H1 (cell line): ENCODE results near the gene MACROD2. TPM values are rescaled to one million over a fixed set of nuclear protein-coding genes. Genes with fewer than 3 reads are reported as not detected.

Experiments used
- CTCF ChIA-PET: fragments of 300-600 bp; sonication (Branson Sonifier 250); formaldehyde crosslinking; loops from one replicate; lab custom pipeline; 2021; ENCODE audit not compliant: partially characterized antibody; lab: Charles Lee
- POLR2A ChIA-PET: fragments of 300-600 bp; sonication (Branson Sonifier 250); formaldehyde crosslinking; loops from one replicate; lab custom pipeline; 2021; ENCODE audit warnings: inconsistent platforms; ENCODE audit not compliant: partially characterized antibody; lab: Charles Lee
- DNase-seq, 2 experiments: peaks; one replicate each; pipeline versions ENCODE4 v3.0.0 to v3.0.0-alpha.2; 2010 to 2022; ENCODE audit warnings: low spot score in 2 of 2, low read depth in 1 of 2, mixed read lengths in 1 of 2
- FAIRE-seq: peaks from 2 replicates; lab custom pipeline; 2011; peaks lifted over from hg19 to GRCh38; lab: Jason Lieb, UNC
- H2AFZ ChIP-seq: 2 replicates; pipeline ENCODE4 v1.8.1; 2012; ENCODE audit warnings: low read length, inconsistent platforms
- H2AK5ac ChIP-seq: 2 replicates; pipeline ENCODE4 v1.6.1; 2013; ENCODE audit warnings: low read depth, low read length
- H2BK120ac ChIP-seq: replicated peaks from 2 replicates; pipeline ENCODE3; 2013; ENCODE audit warnings: low read depth, low read length, inconsistent platforms
- H2BK12ac ChIP-seq: 2 replicates; pipeline ENCODE4 v1.6.1; 2013; ENCODE audit warnings: low read depth, low read length
- H2BK15ac ChIP-seq: 2 replicates; pipeline ENCODE4 v1.6.1; 2013; ENCODE audit warnings: low read length
- H2BK20ac ChIP-seq: 2 replicates; pipeline ENCODE4 v1.6.1; 2013; ENCODE audit warnings: low read length
- H2BK5ac ChIP-seq: 2 replicates; pipeline ENCODE4 v1.6.1; 2013; ENCODE audit warnings: low read depth, low read length
- H3K14ac ChIP-seq: 2 replicates; pipeline ENCODE4 v1.6.1; 2013; ENCODE audit warnings: inconsistent platforms; ENCODE audit not compliant: insufficient read length
- H3K18ac ChIP-seq: 2 replicates; pipeline ENCODE4 v1.6.1; 2013; ENCODE audit warnings: low read length; ENCODE audit errors: extremely low read depth
- H3K23ac ChIP-seq: 2 replicates; pipeline ENCODE4 v1.6.1; 2013; ENCODE audit warnings: inconsistent platforms; ENCODE audit not compliant: insufficient read length
- H3K23me2 ChIP-seq: 2 replicates; pipeline ENCODE4 v1.6.1; 2013; ENCODE audit warnings: low read depth, low read length
- H3K27ac ChIP-seq: 2 replicates; pipeline ENCODE4 v1.6.1; 2011; ENCODE audit warnings: low read depth, low read length, inconsistent platforms
- H3K27me3 ChIP-seq, 4 experiments: replicated peaks in 1 of 4; 1 replicate in 1 of 4; 2 replicates in 3 of 4; pipeline versions ENCODE4 v1.6.1 to v1.8.1; 2011 to 2013; ENCODE audit warnings: low read length in 3 of 4, mild to moderate bottlenecking in 3 of 4, inconsistent platforms in 2 of 4, mixed read lengths in 2 of 4, moderate library complexity in 1 of 4; ENCODE audit not compliant: control insufficient read depth in 3 of 4, insufficient read depth in 3 of 4; ENCODE audit errors: extremely low read depth in 1 of 4
- H3K36me3 ChIP-seq, 4 experiments: 2 replicates each; pipeline versions ENCODE4 v1.6.1 to v1.8.1; 2011 to 2013; ENCODE audit warnings: mild to moderate bottlenecking in 4 of 4, low read length in 3 of 4, moderate library complexity in 2 of 4, control low read depth in 1 of 4, inconsistent platforms in 1 of 4; ENCODE audit not compliant: insufficient read depth in 4 of 4, control insufficient read depth in 2 of 4
- H3K4ac ChIP-seq: replicated peaks from 2 replicates; pipeline ENCODE3; 2013; ENCODE audit warnings: low read length, low read depth, mixed read lengths, inconsistent platforms; ENCODE audit not compliant: insufficient read length
- H3K4me1 ChIP-seq, 4 experiments: replicated peaks in 1 of 4; 1 replicate in 1 of 4; 2 replicates in 3 of 4; pipeline versions ENCODE4 v1.6.1 to v1.8.1; 2011 to 2013; ENCODE audit warnings: low read length in 3 of 4, inconsistent platforms in 2 of 4, mixed read lengths in 1 of 4; ENCODE audit not compliant: insufficient read depth in 4 of 4, control insufficient read depth in 3 of 4
- H3K4me2 ChIP-seq, 2 experiments: 2 replicates each; pipeline versions ENCODE4 v1.6.1 to v1.8.1; 2011 to 2013; ENCODE audit warnings: low read depth in 2 of 2, low read length in 2 of 2, control low read depth in 1 of 2, inconsistent platforms in 1 of 2, mild to moderate bottlenecking in 1 of 2; ENCODE audit not compliant: insufficient read depth in 1 of 2
- H3K4me3 ChIP-seq, 4 experiments: fragments of 200-600, 300-600 bp in 1 of 4; sonication (generic), shearing (Covaris generic), sonication (Bioruptor Twin) in 1 of 4; 2 replicates each; pipeline versions ENCODE4 v1.5.1 to v1.8.1; 2011 to 2016; ENCODE audit warnings: low read length in 4 of 4, low read depth in 3 of 4, control low read depth in 2 of 4, inconsistent platforms in 2 of 4, mild to moderate bottlenecking in 2 of 4, mixed read lengths in 1 of 4, moderate library complexity in 1 of 4; ENCODE audit not compliant: insufficient read depth in 2 of 4; ENCODE audit errors: extremely low read depth in 1 of 4
- H3K56ac ChIP-seq: replicated peaks from 2 replicates; pipeline ENCODE3; 2013; ENCODE audit warnings: low read depth, mild to moderate bottlenecking, mixed read lengths, low read length, inconsistent platforms; ENCODE audit not compliant: insufficient read length
- H3K79me1 ChIP-seq: 2 replicates; pipeline ENCODE4 v1.6.1; 2013; ENCODE audit warnings: low read depth, low read length, control low read depth
- H3K79me2 ChIP-seq, 2 experiments: 2 replicates each; pipeline versions ENCODE4 v1.6.1 to v1.8.1; 2012 to 2013; ENCODE audit warnings: low read length in 2 of 2, mild to moderate bottlenecking in 2 of 2, inconsistent platforms in 1 of 2; ENCODE audit not compliant: insufficient read depth in 2 of 2, control insufficient read depth in 1 of 2
- H3K9ac ChIP-seq, 4 experiments: replicated peaks in 1 of 4; 1 replicate in 1 of 4; 2 replicates in 3 of 4; pipeline versions ENCODE4 v1.6.1 to v1.8.1; 2011 to 2013; ENCODE audit warnings: low read depth in 3 of 4, low read length in 3 of 4, control low read depth in 2 of 4, mild to moderate bottlenecking in 2 of 4, moderate library complexity in 2 of 4, inconsistent platforms in 1 of 4; ENCODE audit errors: extremely low read depth in 1 of 4
- H3K9me3 ChIP-seq, 2 experiments: 2 replicates each; pipeline versions ENCODE4 v1.6.1 to v1.8.1; 2012 to 2013; ENCODE audit warnings: mild to moderate bottlenecking in 2 of 2, moderate library complexity in 2 of 2, control low read depth in 1 of 2, inconsistent platforms in 1 of 2, low read depth in 1 of 2, low read length in 1 of 2, mixed read lengths in 1 of 2; ENCODE audit not compliant: insufficient read depth in 2 of 2
- H4K20me1 ChIP-seq, 2 experiments: replicated peaks in 1 of 2; 2 replicates each; pipeline versions ENCODE3 to v1.8.1; 2011 to 2013; ENCODE audit warnings: inconsistent platforms in 2 of 2, low read length in 2 of 2, mild to moderate bottlenecking in 1 of 2; ENCODE audit not compliant: insufficient read depth in 2 of 2, control insufficient read depth in 1 of 2
- H4K5ac ChIP-seq: 2 replicates; pipeline ENCODE4 v1.6.1; 2013; ENCODE audit warnings: low read length, low read depth, mixed read lengths, inconsistent platforms; ENCODE audit not compliant: insufficient read length
- H4K8ac ChIP-seq: 2 replicates; pipeline ENCODE4 v1.8.0; 2013; ENCODE audit warnings: mild to moderate bottlenecking, moderate library complexity, low read length, inconsistent platforms; ENCODE audit not compliant: insufficient read depth; ENCODE audit errors: extremely low read depth
- H4K91ac ChIP-seq: replicated peaks from 2 replicates; pipeline ENCODE3; 2013; ENCODE audit warnings: low read length, mixed read lengths, inconsistent platforms; ENCODE audit not compliant: insufficient read length
- KDM1A ChIP-seq: fragments of 200-600, 300-600 bp; sonication (generic); IDR thresholded peaks from 2 replicates; pipeline ENCODE4 v1.7.1; 2016; ENCODE audit warnings: mild to moderate bottlenecking, low read length, borderline replicate concordance
- NANOG ChIP-seq: IDR thresholded peaks from 2 replicates; pipeline ENCODE4 v1.6.1; 2011; ENCODE audit warnings: low read length, low read depth, mild to moderate bottlenecking, inconsistent platforms; ENCODE audit not compliant: insufficient read depth, poor library complexity, severe bottlenecking
- ZNF274 ChIP-seq: IDR thresholded peaks from 2 replicates; pipeline ENCODE4 v1.7.0; 2012; ENCODE audit warnings: low read length, borderline replicate concordance; ENCODE audit errors: extremely low read depth
- WGBS, 2 experiments: shearing (Covaris generic) in 1 of 2; methylation state at CpG; one replicate each; pipeline versions ENCODE4 v1.1.6 to v1.1.7; 2013 to 2015; ENCODE audit warnings: low lambda C conversion rate in 2 of 2, mixed read lengths in 2 of 2, inconsistent platforms in 1 of 2, low coverage in 1 of 2, missing lambda C conversion rate in 1 of 2; ENCODE audit not compliant: insufficient replicate concordance in 2 of 2, insufficient coverage in 1 of 2, insufficient read length in 1 of 2; ENCODE audit errors: extremely low coverage in 1 of 2, missing lambda C conversion rate in 1 of 2; 5-methylcytosine and 5-hydroxymethylcytosine counted together
- polyA plus RNA-seq, 7 experiments: library from polyadenylated mRNA; depleted of rRNA in 3 of 7; stranded (reverse) in 5 of 7; unstranded in 2 of 7; fragments of >200 nt in 5 of 7; fragments of 200-250 nt in 2 of 7; gene quantifications; 1 replicate in 5 of 7; 2 replicates in 1 of 7; 4 replicates in 1 of 7; pipeline versions ENCODE4 v1.2.1 to v1.2.3, GENCODE V29; 2011 to 2013; ENCODE audit warnings: missing spikeins in 2 of 7, mixed read lengths in 2 of 7
- total RNA-seq: library from RNA; stranded (reverse); fragmentation: NEBNext Ultra II Directional; extraction: Animal tissue kit (Norgen Biotek cat#: 25700); gene quantifications from 2 replicates; pipeline ENCODE4 v1.2.1, GENCODE V29; 2021

Gene MACROD2
- total and polyA plus RNA-seq, 2 of the 8 experiments (the other 6 are each of a cell fraction or from before 2014, with no cell fraction given) = 0.70 to 3.9 TPM

DNA sequence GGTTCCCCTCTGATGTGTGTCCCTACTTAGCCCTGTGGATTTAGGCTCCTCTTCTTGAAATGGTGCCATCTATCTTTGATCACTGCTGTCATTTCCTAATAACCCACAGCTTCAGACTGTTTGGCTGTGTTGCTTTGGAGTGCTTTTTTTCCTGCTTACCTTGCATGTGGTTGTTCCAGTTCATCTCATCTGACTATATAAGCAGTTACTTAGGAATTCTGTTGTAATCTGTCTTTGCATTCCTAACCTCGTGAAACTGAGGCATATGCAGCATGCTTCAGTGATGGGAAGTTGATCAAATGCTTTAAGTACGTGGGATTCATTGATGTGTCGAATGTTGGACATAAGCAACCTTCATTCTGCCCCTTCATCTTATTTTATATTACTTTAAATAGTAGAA is 457.9 kb downstream of the MACROD2 start:
- Histone ChIP-seq H3K36me3 (no peaks in the 10 kb centered on the region), H2AFZ (no peak overlapping the region; the same call in 1 of the 2 replicates), H2BK15ac (no peak overlapping the region), H2BK5ac (no peak overlapping the region), H4K8ac (no peak overlapping the region), H3K4ac (no peak overlapping the region), H3K4me3 (no peak overlapping the region), H3K27me3 (no peaks in the 10 kb centered on the region), H3K4me2 (no peak overlapping the region), H2AK5ac (no peak overlapping the region), H3K79me1 (no peaks in the 10 kb centered on the region), H2BK12ac (no peak overlapping the region), H3K79me2 (no peaks in the 10 kb centered on the region), H3K56ac (no peak overlapping the region), H2BK20ac (no peak overlapping the region), H3K9ac (no peak overlapping the region), H3K27ac (no peak overlapping the region), H3K23ac (no peak overlapping the region), H4K5ac (no peak overlapping the region), H3K9me3 (no peaks in the 10 kb centered on the region), H4K91ac (no peak overlapping the region), H3K14ac (no peak overlapping the region), H3K4me1 (peaks cover 0 to 4% (median 0%) of the 10 kb centered on the region in 4 experiments; a peak in 1 of 7 replicates), H3K18ac (no peak overlapping the region), H4K20me1 (no peaks in the 10 kb centered on the region), H2BK120ac (no peak overlapping the region), H3K23me2 (no peaks in the 10 kb centered on the region)
- ChIA-PET POLR2A (no interaction called here), CTCF (interaction anchor here (1.0 kb wide), 1 partner anchor 119 kb away, joined by 3 read pairs; no protein-coding TSS in a partner anchor)
- DNase-seq (no peak), FAIRE-seq (no peak)
- 91% methylated on average over 3 of the region's 3 CpGs; no CpG with 5 or more reads in 1 of the 2 experiments for WGBS, 2 experiments
- no peak for TF ChIP-seq ZNF274
- TF ChIP-seq NANOG = no peak
- no peak for TF ChIP-seq KDM1A
